ENCODE results near the gene DENND6B. TPM values are rescaled to one million over a fixed set of nuclear protein-coding genes. Genes with fewer than 3 reads are reported as not detected.

The DENND6B gene, protein sequence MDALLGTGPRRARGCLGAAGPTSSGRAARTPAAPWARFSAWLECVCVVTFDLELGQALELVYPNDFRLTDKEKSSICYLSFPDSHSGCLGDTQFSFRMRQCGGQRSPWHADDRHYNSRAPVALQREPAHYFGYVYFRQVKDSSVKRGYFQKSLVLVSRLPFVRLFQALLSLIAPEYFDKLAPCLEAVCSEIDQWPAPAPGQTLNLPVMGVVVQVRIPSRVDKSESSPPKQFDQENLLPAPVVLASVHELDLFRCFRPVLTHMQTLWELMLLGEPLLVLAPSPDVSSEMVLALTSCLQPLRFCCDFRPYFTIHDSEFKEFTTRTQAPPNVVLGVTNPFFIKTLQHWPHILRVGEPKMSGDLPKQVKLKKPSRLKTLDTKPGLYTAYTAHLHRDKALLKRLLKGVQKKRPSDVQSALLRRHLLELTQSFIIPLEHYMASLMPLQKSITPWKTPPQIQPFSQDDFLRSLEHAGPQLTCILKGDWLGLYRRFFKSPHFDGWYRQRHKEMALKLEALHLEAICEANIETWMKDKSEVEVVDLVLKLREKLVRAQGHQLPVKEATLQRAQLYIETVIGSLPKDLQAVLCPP
- total RNA-seq (2016; rRNA removed; fragmentation: Illumina TruSeq; extraction: Trizol) (0.84 and 0.95 TPM in 2 replicates), polyA plus RNA-seq (2011; rRNA removed) (3.8 and 4.2 TPM in 2 replicates), polyA minus RNA-seq (2011; rRNA and poly(A)+ RNA removed; ENCODE audit: low replicate concordance) (0.58 and 2.9 TPM in 2 replicates), Bru-seq, nascent RNA (percentile 39 among the genes with signal in this experiment), BruChase-seq, experiment 1, labeled RNA remaining after a 6-hour chase (percentile 41 among the genes with signal in this experiment), BruChase-seq, experiment 2, labeled RNA remaining after a 2-hour chase (percentile 37 among the genes with signal in this experiment)
- 0.30 and 0.44 TPM in 2 replicates for total RNA-seq (2016; cell fraction: cytosol; rRNA removed; fragmentation: Illumina TruSeq; extraction: Trizol; ENCODE audit: low read depth)
- total RNA-seq (2016; cell fraction: insoluble cytoplasmic fraction; rRNA removed; fragmentation: Illumina TruSeq; extraction: Trizol), result 0.22 and 0.65 TPM in 2 replicates
- 0.52 and 0.90 TPM in 2 replicates for total RNA-seq (2016; cell fraction: membrane; rRNA removed; fragmentation: Illumina TruSeq; extraction: Trizol)
- 0.90 and 1.1 TPM in 2 replicates for total RNA-seq (2016; cell fraction: nucleus; rRNA removed; fragmentation: Illumina TruSeq; extraction: Trizol)
- 1.8 TPM in 2 replicates for polyA plus RNA-seq (2011; cell fraction: cytosol; rRNA removed)
- polyA plus RNA-seq (2011; cell fraction: nucleus; rRNA removed), result 33.7 and 41.4 TPM in 2 replicates
- polyA plus RNA-seq (2012), result 2.5 and 2.6 TPM in 2 replicates
- 0.33 and 0.71 TPM in 2 replicates for polyA plus RNA-seq (2016; cell fraction: cytosol; fragmentation: Illumina TruSeq; extraction: Trizol; ENCODE audit: low read depth)
- polyA plus RNA-seq (2016; cell fraction: insoluble cytoplasmic fraction; fragmentation: Illumina TruSeq; extraction: Trizol; ENCODE audit: low read depth), result 0.74 and 0.86 TPM in 2 replicates
- 0.63 and 1.2 TPM in 2 replicates for polyA plus RNA-seq (2016; cell fraction: membrane; fragmentation: Illumina TruSeq; extraction: Trizol; ENCODE audit: low read depth)
- polyA plus RNA-seq (2016; cell fraction: nucleus; fragmentation: Illumina TruSeq; extraction: Trizol; ENCODE audit: insufficient read depth, low read depth), result 4.0 and 5.3 TPM in 2 replicates
- polyA minus RNA-seq (2011; cell fraction: cytosol; rRNA and poly(A)+ RNA removed), result 1.3 TPM in 2 replicates
- polyA minus RNA-seq (2011; cell fraction: nucleus; rRNA and poly(A)+ RNA removed), result 2.6 and 3.3 TPM in 2 replicates
- long read RNA-seq, experiment 1, partial matches to known transcripts, result 4 of 8 reads
- long read RNA-seq, experiment 1, other reads (novel, unspliced or antisense), result 4 of 8 reads
- long read RNA-seq, experiment 2, full-length matches to known transcripts, result 1 of 5 reads
- long read RNA-seq, experiment 2, partial matches to known transcripts, result 2 of 5 reads
- long read RNA-seq, experiment 2, other reads (novel, unspliced or antisense), result 2 of 5 reads

DNA sequence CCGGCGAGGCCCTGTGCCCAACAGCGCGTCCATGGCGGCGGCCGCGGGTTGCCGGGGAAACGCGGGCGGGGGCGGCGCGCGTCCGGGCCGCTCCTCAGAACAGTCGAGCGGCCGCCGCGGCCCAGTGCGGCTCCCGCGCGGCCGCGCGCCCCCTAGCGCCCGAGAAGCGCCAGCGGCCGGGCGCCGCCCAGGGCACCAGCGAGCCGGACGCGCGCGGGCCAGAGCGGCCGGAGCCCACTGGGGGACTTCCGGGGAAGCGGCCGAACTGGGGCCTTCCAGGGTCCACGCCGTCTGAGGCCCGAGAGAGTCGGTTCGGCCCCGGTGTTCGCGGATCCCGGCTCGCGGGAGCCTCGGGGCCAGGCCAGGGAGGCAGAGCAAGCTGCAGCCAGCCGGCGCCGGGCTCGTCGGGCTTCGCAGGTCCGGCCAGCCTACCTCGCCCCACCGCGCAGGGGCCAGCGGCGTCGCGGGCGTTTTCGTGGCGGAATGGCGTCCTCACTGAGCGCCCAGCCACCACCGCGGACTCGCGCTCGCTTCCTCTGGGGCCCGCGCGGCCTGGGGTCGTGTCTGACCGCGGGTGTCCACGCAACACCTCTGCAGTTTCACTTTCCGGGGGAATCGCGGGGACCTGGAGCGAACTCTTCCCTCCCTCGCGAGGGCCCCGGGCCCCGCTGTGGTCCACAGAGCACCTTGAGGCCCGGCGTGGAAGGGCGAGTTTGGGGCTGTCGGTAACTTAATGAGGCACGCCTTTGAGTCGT lies at the start of gene DENND6B:
TSS of gene DENND6B (minus strand) at position 57 of the 755 bp plus-strand sequence. CDS start at position 33, 24 bp downstream.
- peak within 1 kb of the TSS; percentile 77 for H3K27ac ChIP-seq (ENCODE audit: extremely low read length, insufficient read depth, low read length)
- in situ Hi-C loops (cut with HindIII; ENCODE audit: extremely low pct_ligation_motif_present, low pct_unique_long_range_greater_than_20kb), result loop anchor here (5.0 kb wide), 1 partner anchor 50 kb away; no protein-coding TSS in a partner anchor
- DNase-seq (ENCODE audit: low spot score), result peak; percentile 45
- 8% methylated on average over 12 of the region's 105 CpGs for WGBS (ENCODE audit: low lambda C conversion rate)
- no peak for FAIRE-seq
- H3K9me3 ChIP-seq (ENCODE audit: low read length), result no peaks in the 10 kb centered on the region
- H3K4me2 ChIP-seq (ENCODE audit: low read depth, low read length), result peak within 1 kb of the TSS; percentile 98
- no peaks in the 10 kb centered on the region for H3K36me3 ChIP-seq (replicated peaks in 1 of 2; ENCODE audit: control insufficient read depth in 1 of 2, insufficient read depth in 2 of 2, low read length in 2 of 2)
- CTCF ChIA-PET (ENCODE audit: low intra/inter-chr PET ratio, low total read pairs), result interaction anchor here (1.0 to 4.7 kb wide), 8 partner anchors 14 to 75 kb away, joined by 3 to 133 read pairs (median 7); partner anchors contain the start of gene PPP6R2
- no peaks in the 10 kb centered on the region for H3K79me2 ChIP-seq (ENCODE audit: insufficient read depth, low read length)
- H3K4me3 ChIP-seq (replicated peaks in 1 of 3; ENCODE audit: insufficient read depth in 1 of 3, low read depth in 2 of 3, low read length in 3 of 3), result peak within 1 kb of the TSS; percentile 69 to 83 (median 81)
- peaks cover 65% of the 10 kb centered on the region for H3K4me1 ChIP-seq (ENCODE audit: insufficient read depth, low read length)
- peak; percentile 81 for ATAC-seq
- intact Hi-C loops (cut with micrococcal nuclease; ENCODE audit: unreplicated experiment), result loop anchor here (1.0 to 5.0 kb wide), 2 partner anchors 35 to 51 kb away; no protein-coding TSS in a partner anchor
- no peak within 1 kb of the TSS for H2AFZ ChIP-seq (ENCODE audit: low read length)
- H3K27me3 ChIP-seq (ENCODE audit: control insufficient read depth in 1 of 2, insufficient read depth in 2 of 2, low read length in 2 of 2), result no peaks in the 10 kb centered on the region; a peak in 1 of 5 replicates
- no peaks in the 10 kb centered on the region for H4K20me1 ChIP-seq (ENCODE audit: insufficient read depth, low read length)
- POLR2A ChIA-PET, result interaction anchor here (1.3 to 6.3 kb wide), 8 partner anchors 14 to 198 kb away, joined by 3 to 38 read pairs (median 5); partner anchors contain the start of genes HDAC10, PLXNB2 and SCO2
- peak within 1 kb of the TSS; percentile 96 for H3K9ac ChIP-seq (ENCODE audit: insufficient read depth, low read depth, low read length)
- BruUV-seq (replicated peaks), result TSS peak; percentile 90
- TF ChIP-seq ZNF446 (CRISPR knock-in tag; IDR thresholded peaks at IDR 0.05) (peak; percentile 86), ZNF773 (CRISPR knock-in tag; IDR thresholded peaks at IDR 0.05; ENCODE audit: borderline replicate concordance) (peak; percentile 88; the same call in 1 of the 2 replicates), RELA (CRISPR knock-in tag; IDR thresholded peaks at IDR 0.05) (no peak), SP2 (CRISPR knock-in tag; IDR thresholded peaks at IDR 0.05) (no peak), ZNF230 (CRISPR knock-in tag; IDR thresholded peaks at IDR 0.05) (peak; percentile 66), MED1 (CRISPR knock-in tag; IDR thresholded peaks at IDR 0.05) (peak; percentile 79), KLF11 (CRISPR knock-in tag; IDR thresholded peaks at IDR 0.05) (no peak), MAF1 (CRISPR knock-in tag; IDR thresholded peaks at IDR 0.05; ENCODE audit: borderline replicate concordance) (no peak), ZNF3 (CRISPR knock-in tag; IDR thresholded peaks at IDR 0.05) (no peak), ZNF841 (CRISPR knock-in tag; IDR thresholded peaks at IDR 0.05; ENCODE audit: borderline replicate concordance) (no peak), ZNF367 (CRISPR knock-in tag; IDR thresholded peaks at IDR 0.05; ENCODE audit: borderline replicate concordance) (no peak), ZBTB8A (CRISPR knock-in tag; IDR thresholded peaks at IDR 0.05; ENCODE audit: borderline replicate concordance, low read depth) (no peak), ZBTB38 (CRISPR knock-in tag; IDR thresholded peaks at IDR 0.05) (no peak)
- TF ChIP-seq, protein P1, sequence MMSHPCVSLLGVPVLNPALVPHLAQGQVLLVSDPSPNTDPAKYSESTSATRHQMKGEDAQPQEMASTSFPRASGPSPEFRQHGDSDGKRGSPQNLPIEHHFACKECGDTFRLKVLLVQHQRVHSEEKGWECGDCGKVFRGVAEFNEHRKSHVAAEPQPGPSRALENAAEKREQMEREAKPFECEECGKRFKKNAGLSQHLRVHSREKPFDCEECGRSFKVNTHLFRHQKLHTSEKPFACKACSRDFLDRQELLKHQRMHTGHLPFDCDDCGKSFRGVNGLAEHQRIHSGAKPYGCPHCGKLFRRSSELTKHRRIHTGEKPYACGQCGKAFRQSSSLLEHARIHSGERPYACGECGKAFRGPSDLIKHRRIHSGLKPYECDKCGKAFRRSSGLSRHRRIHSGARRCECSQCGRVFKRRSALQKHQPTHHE (CRISPR knock-in tag; IDR thresholded peaks at IDR 0.05; ENCODE audit: borderline replicate concordance), result peak; percentile 86; the same call in 1 of the 2 replicates
- TF ChIP-seq, protein P2, sequence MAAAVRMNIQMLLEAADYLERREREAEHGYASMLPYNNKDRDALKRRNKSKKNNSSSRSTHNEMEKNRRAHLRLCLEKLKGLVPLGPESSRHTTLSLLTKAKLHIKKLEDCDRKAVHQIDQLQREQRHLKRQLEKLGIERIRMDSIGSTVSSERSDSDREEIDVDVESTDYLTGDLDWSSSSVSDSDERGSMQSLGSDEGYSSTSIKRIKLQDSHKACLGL (CRISPR knock-in tag; IDR thresholded peaks at IDR 0.05), result peak; percentile 69; the same call in 1 of the 2 replicates

Data from HepG2 (cell line).